H1 (cell line): ENCODE data around the gene GAREM2. TPM values are rescaled to one million over a fixed set of nuclear protein-coding genes. Genes with fewer than 3 reads are reported as not detected.
A peak's percentile ranks its signal among the peaks of the same experiment; 100 is the strongest.

ENCODE experiments used
- CTCF ChIA-PET: fragments of 300-600 bp; sonication (Branson Sonifier 250); formaldehyde crosslinking; loops from one replicate; lab custom pipeline; 2021; ENCODE audit not compliant: partially characterized antibody; lab: Charles Lee
- POLR2A ChIA-PET: fragments of 300-600 bp; sonication (Branson Sonifier 250); formaldehyde crosslinking; loops from one replicate; lab custom pipeline; 2021; ENCODE audit warnings: inconsistent platforms; ENCODE audit not compliant: partially characterized antibody; lab: Charles Lee
- DNase-seq, 2 experiments: peaks; one replicate each; pipeline versions ENCODE4 v3.0.0 to v3.0.0-alpha.2; 2010 to 2022; ENCODE audit warnings: low spot score in 2 of 2, low read depth in 1 of 2, mixed read lengths in 1 of 2
- FAIRE-seq: peaks from 2 replicates; lab custom pipeline; 2011; peaks lifted over from hg19 to GRCh38; lab: Jason Lieb, UNC
- H2AFZ ChIP-seq: 2 replicates; pipeline ENCODE4 v1.8.1; 2012; ENCODE audit warnings: low read length, inconsistent platforms
- H2AK5ac ChIP-seq: 2 replicates; pipeline ENCODE4 v1.6.1; 2013; ENCODE audit warnings: low read depth, low read length
- H2BK120ac ChIP-seq: replicated peaks from 2 replicates; pipeline ENCODE3; 2013; ENCODE audit warnings: low read depth, low read length, inconsistent platforms
- H2BK12ac ChIP-seq: 2 replicates; pipeline ENCODE4 v1.6.1; 2013; ENCODE audit warnings: low read depth, low read length
- H2BK15ac ChIP-seq: 2 replicates; pipeline ENCODE4 v1.6.1; 2013; ENCODE audit warnings: low read length
- H2BK20ac ChIP-seq: 2 replicates; pipeline ENCODE4 v1.6.1; 2013; ENCODE audit warnings: low read length
- H2BK5ac ChIP-seq: 2 replicates; pipeline ENCODE4 v1.6.1; 2013; ENCODE audit warnings: low read depth, low read length
- H3K14ac ChIP-seq: 2 replicates; pipeline ENCODE4 v1.6.1; 2013; ENCODE audit warnings: inconsistent platforms; ENCODE audit not compliant: insufficient read length
- H3K18ac ChIP-seq: 2 replicates; pipeline ENCODE4 v1.6.1; 2013; ENCODE audit warnings: low read length; ENCODE audit errors: extremely low read depth
- H3K23ac ChIP-seq: 2 replicates; pipeline ENCODE4 v1.6.1; 2013; ENCODE audit warnings: inconsistent platforms; ENCODE audit not compliant: insufficient read length
- H3K23me2 ChIP-seq: 2 replicates; pipeline ENCODE4 v1.6.1; 2013; ENCODE audit warnings: low read depth, low read length
- H3K27ac ChIP-seq: 2 replicates; pipeline ENCODE4 v1.6.1; 2011; ENCODE audit warnings: low read depth, low read length, inconsistent platforms
- H3K27me3 ChIP-seq, 4 experiments: replicated peaks in 1 of 4; 1 replicate in 1 of 4; 2 replicates in 3 of 4; pipeline versions ENCODE4 v1.6.1 to v1.8.1; 2011 to 2013; ENCODE audit warnings: low read length in 3 of 4, mild to moderate bottlenecking in 3 of 4, inconsistent platforms in 2 of 4, mixed read lengths in 2 of 4, moderate library complexity in 1 of 4; ENCODE audit not compliant: control insufficient read depth in 3 of 4, insufficient read depth in 3 of 4; ENCODE audit errors: extremely low read depth in 1 of 4
- H3K36me3 ChIP-seq, 4 experiments: 2 replicates each; pipeline versions ENCODE4 v1.6.1 to v1.8.1; 2011 to 2013; ENCODE audit warnings: mild to moderate bottlenecking in 4 of 4, low read length in 3 of 4, moderate library complexity in 2 of 4, control low read depth in 1 of 4, inconsistent platforms in 1 of 4; ENCODE audit not compliant: insufficient read depth in 4 of 4, control insufficient read depth in 2 of 4
- H3K4ac ChIP-seq: replicated peaks from 2 replicates; pipeline ENCODE3; 2013; ENCODE audit warnings: low read length, low read depth, mixed read lengths, inconsistent platforms; ENCODE audit not compliant: insufficient read length
- H3K4me1 ChIP-seq, 4 experiments: replicated peaks in 1 of 4; 1 replicate in 1 of 4; 2 replicates in 3 of 4; pipeline versions ENCODE4 v1.6.1 to v1.8.1; 2011 to 2013; ENCODE audit warnings: low read length in 3 of 4, inconsistent platforms in 2 of 4, mixed read lengths in 1 of 4; ENCODE audit not compliant: insufficient read depth in 4 of 4, control insufficient read depth in 3 of 4
- H3K4me2 ChIP-seq, 2 experiments: 2 replicates each; pipeline versions ENCODE4 v1.6.1 to v1.8.1; 2011 to 2013; ENCODE audit warnings: low read depth in 2 of 2, low read length in 2 of 2, control low read depth in 1 of 2, inconsistent platforms in 1 of 2, mild to moderate bottlenecking in 1 of 2; ENCODE audit not compliant: insufficient read depth in 1 of 2
- H3K4me3 ChIP-seq, 4 experiments: fragments of 200-600, 300-600 bp in 1 of 4; sonication (generic), shearing (Covaris generic), sonication (Bioruptor Twin) in 1 of 4; 2 replicates each; pipeline versions ENCODE4 v1.5.1 to v1.8.1; 2011 to 2016; ENCODE audit warnings: low read length in 4 of 4, low read depth in 3 of 4, control low read depth in 2 of 4, inconsistent platforms in 2 of 4, mild to moderate bottlenecking in 2 of 4, mixed read lengths in 1 of 4, moderate library complexity in 1 of 4; ENCODE audit not compliant: insufficient read depth in 2 of 4; ENCODE audit errors: extremely low read depth in 1 of 4
- H3K56ac ChIP-seq: replicated peaks from 2 replicates; pipeline ENCODE3; 2013; ENCODE audit warnings: low read depth, mild to moderate bottlenecking, mixed read lengths, low read length, inconsistent platforms; ENCODE audit not compliant: insufficient read length
- H3K79me1 ChIP-seq: 2 replicates; pipeline ENCODE4 v1.6.1; 2013; ENCODE audit warnings: low read depth, low read length, control low read depth
- H3K79me2 ChIP-seq, 2 experiments: 2 replicates each; pipeline versions ENCODE4 v1.6.1 to v1.8.1; 2012 to 2013; ENCODE audit warnings: low read length in 2 of 2, mild to moderate bottlenecking in 2 of 2, inconsistent platforms in 1 of 2; ENCODE audit not compliant: insufficient read depth in 2 of 2, control insufficient read depth in 1 of 2
- H3K9ac ChIP-seq, 4 experiments: replicated peaks in 1 of 4; 1 replicate in 1 of 4; 2 replicates in 3 of 4; pipeline versions ENCODE4 v1.6.1 to v1.8.1; 2011 to 2013; ENCODE audit warnings: low read depth in 3 of 4, low read length in 3 of 4, control low read depth in 2 of 4, mild to moderate bottlenecking in 2 of 4, moderate library complexity in 2 of 4, inconsistent platforms in 1 of 4; ENCODE audit errors: extremely low read depth in 1 of 4
- H3K9me3 ChIP-seq, 2 experiments: 2 replicates each; pipeline versions ENCODE4 v1.6.1 to v1.8.1; 2012 to 2013; ENCODE audit warnings: mild to moderate bottlenecking in 2 of 2, moderate library complexity in 2 of 2, control low read depth in 1 of 2, inconsistent platforms in 1 of 2, low read depth in 1 of 2, low read length in 1 of 2, mixed read lengths in 1 of 2; ENCODE audit not compliant: insufficient read depth in 2 of 2
- H4K20me1 ChIP-seq, 2 experiments: replicated peaks in 1 of 2; 2 replicates each; pipeline versions ENCODE3 to v1.8.1; 2011 to 2013; ENCODE audit warnings: inconsistent platforms in 2 of 2, low read length in 2 of 2, mild to moderate bottlenecking in 1 of 2; ENCODE audit not compliant: insufficient read depth in 2 of 2, control insufficient read depth in 1 of 2
- H4K5ac ChIP-seq: 2 replicates; pipeline ENCODE4 v1.6.1; 2013; ENCODE audit warnings: low read length, low read depth, mixed read lengths, inconsistent platforms; ENCODE audit not compliant: insufficient read length
- H4K8ac ChIP-seq: 2 replicates; pipeline ENCODE4 v1.8.0; 2013; ENCODE audit warnings: mild to moderate bottlenecking, moderate library complexity, low read length, inconsistent platforms; ENCODE audit not compliant: insufficient read depth; ENCODE audit errors: extremely low read depth
- H4K91ac ChIP-seq: replicated peaks from 2 replicates; pipeline ENCODE3; 2013; ENCODE audit warnings: low read length, mixed read lengths, inconsistent platforms; ENCODE audit not compliant: insufficient read length
- CEBPB ChIP-seq: IDR thresholded peaks from 2 replicates; pipeline ENCODE4 v1.6.1; 2012; ENCODE audit warnings: low read depth, low read length
- KDM1A ChIP-seq: fragments of 200-600, 300-600 bp; sonication (generic); IDR thresholded peaks from 2 replicates; pipeline ENCODE4 v1.7.1; 2016; ENCODE audit warnings: mild to moderate bottlenecking, low read length, borderline replicate concordance
- WGBS, 2 experiments: shearing (Covaris generic) in 1 of 2; methylation state at CpG; one replicate each; pipeline versions ENCODE4 v1.1.6 to v1.1.7; 2013 to 2015; ENCODE audit warnings: low lambda C conversion rate in 2 of 2, mixed read lengths in 2 of 2, inconsistent platforms in 1 of 2, low coverage in 1 of 2, missing lambda C conversion rate in 1 of 2; ENCODE audit not compliant: insufficient replicate concordance in 2 of 2, insufficient coverage in 1 of 2, insufficient read length in 1 of 2; ENCODE audit errors: extremely low coverage in 1 of 2, missing lambda C conversion rate in 1 of 2; 5-methylcytosine and 5-hydroxymethylcytosine counted together
- polyA plus RNA-seq, 7 experiments: library from polyadenylated mRNA; depleted of rRNA in 3 of 7; stranded (reverse) in 5 of 7; unstranded in 2 of 7; fragments of >200 nt in 5 of 7; fragments of 200-250 nt in 2 of 7; gene quantifications; 1 replicate in 5 of 7; 2 replicates in 1 of 7; 4 replicates in 1 of 7; pipeline versions ENCODE4 v1.2.1 to v1.2.3, GENCODE V29; 2011 to 2013; ENCODE audit warnings: missing spikeins in 2 of 7, mixed read lengths in 2 of 7
- total RNA-seq: library from RNA; stranded (reverse); fragmentation: NEBNext Ultra II Directional; extraction: Animal tissue kit (Norgen Biotek cat#: 25700); gene quantifications from 2 replicates; pipeline ENCODE4 v1.2.1, GENCODE V29; 2021

GAREM2 gene
- total and polyA plus RNA-seq, 2 of the 8 experiments (the other 6 are each of a cell fraction or from before 2014, with no cell fraction given), result 19.9 TPM

DNA sequence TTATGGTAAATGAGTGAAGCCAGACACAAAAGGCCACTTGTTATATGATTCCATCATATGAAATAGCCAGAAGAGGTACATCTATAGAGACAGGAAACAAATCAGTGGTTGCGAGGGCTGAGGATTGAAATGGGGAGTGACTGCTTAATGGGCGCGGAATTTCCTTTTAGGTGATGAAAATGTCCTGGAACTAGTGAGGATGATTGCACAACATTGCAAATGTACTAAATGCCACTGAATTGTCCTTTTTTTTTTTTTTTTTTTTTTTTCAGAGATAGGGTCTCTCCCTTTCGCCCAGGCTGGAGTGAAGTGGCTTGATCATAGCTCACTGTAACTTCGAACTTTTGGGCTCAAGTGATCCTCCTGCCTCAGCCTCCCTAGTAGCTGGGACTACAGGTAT is 15.3 kb upstream of the GAREM2 start:
- TF ChIP-seq KDM1A (no peak), CEBPB (0 out of 2 replicates have a peak, but pooled peaks have one; percentile 45)
- TF ChIP-seq, all 59 proteins: peak for 1
- POLR2A ChIA-PET, result no interaction called here
- Histone ChIP-seq H4K20me1 (no peaks in the 10 kb centered on the region), H3K79me1 (no peaks in the 10 kb centered on the region), H2BK12ac (no peak overlapping the region), H3K4me1 (no peaks in the 10 kb centered on the region), H3K27me3 (no peaks in the 10 kb centered on the region), H3K9ac (no peak overlapping the region), H3K18ac (no peak overlapping the region), H3K56ac (no peak overlapping the region), H3K23ac (no peak overlapping the region), H4K8ac (no peak overlapping the region), H3K36me3 (no peaks in the 10 kb centered on the region), H2BK20ac (no peak overlapping the region), H4K91ac (no peak overlapping the region), H2AK5ac (no peak overlapping the region), H2BK15ac (no peak overlapping the region), H4K5ac (no peak overlapping the region), H3K79me2 (no peaks in the 10 kb centered on the region), H2BK5ac (no peak overlapping the region), H3K14ac (no peak overlapping the region), H2BK120ac (no peak overlapping the region), H3K23me2 (no peaks in the 10 kb centered on the region), H3K4me2 (no peak overlapping the region), H3K4ac (no peak overlapping the region), H3K4me3 (no peak overlapping the region), H3K9me3 (no peaks in the 10 kb centered on the region; a peak in 1 of 4 replicates), H2AFZ (no peak overlapping the region), H3K27ac (no peak overlapping the region)
- CTCF ChIA-PET, result no interaction called here
- FAIRE-seq (no peak), DNase-seq (peak in 1 of 2 experiments; percentile 7)
- WGBS, 2 experiments, result 99% methylated on average over 5 of the region's 5 CpGs; no CpG with 5 or more reads in 1 of the 2 experiments
